GM18517 (cell line): ENCODE measurements around the gene IGF2BP3.
A peak's percentile ranks its signal among the peaks of the same experiment; 100 is the strongest.

Experiments
- ATAC-seq: cut with Tn5 transposase; IDR thresholded peaks from one replicate; pipeline ENCODE4 v1.9.1; 2021; ENCODE audit warnings: mild to moderate bottlenecking, moderate library complexity; ENCODE audit not compliant: unreplicated experiment

Gene IGF2BP3

GRCh38 chr7:23380961-23381360, 89.3 kb downstream of the IGF2BP3 start:
- ATAC-seq = no peak

- no peak for ATAC-seq
These were observed 89.7 kb downstream of the IGF2BP3 start for GRCh38 chr7:23380556-23380955.

- ATAC-seq = no peak
These were observed 91.3 kb downstream of the IGF2BP3 start for GRCh38 chr7:23378996-23379395.

- no peak for ATAC-seq
These were observed 93.2 kb downstream of the IGF2BP3 start for GRCh38 chr7:23377134-23377533.

- ATAC-seq = peak; percentile 63
These were observed 96.9 kb downstream of the IGF2BP3 start for GRCh38 chr7:23373151-23374004.

GRCh38 chr7:23372611-23373010, 97.7 kb downstream of the IGF2BP3 start:
- ATAC-seq = no peak

- ATAC-seq = no peak
These were observed 98.6 kb downstream of the IGF2BP3 start for GRCh38 chr7:23371654-23372053.

GRCh38 chr7:23369695-23370404, 100.4 kb downstream of the IGF2BP3 start:
- ATAC-seq = no peak

GRCh38 chr7:23369100-23369499, 101.2 kb downstream of the IGF2BP3 start:
- no peak for ATAC-seq

- no peak for ATAC-seq
These were observed 112.1 kb downstream of the IGF2BP3 start for GRCh38 chr7:23358152-23358674.

- no peak for ATAC-seq
These were observed 112.8 kb downstream of the IGF2BP3 start for GRCh38 chr7:23357190-23358093.

- ATAC-seq = no peak
These were observed 113.6 kb downstream of the IGF2BP3 start for GRCh38 chr7:23356726-23357125.

- no peak for ATAC-seq
These were observed 114.1 kb downstream of the IGF2BP3 start for GRCh38 chr7:23356168-23356567.

- ATAC-seq = peak; percentile 54
These were observed 117.1 kb downstream of the IGF2BP3 start for GRCh38 chr7:23353172-23353571.

GRCh38 chr7:23350466-23350865, 119.8 kb downstream of the IGF2BP3 start:
- no peak for ATAC-seq

- ATAC-seq = no peak
These were observed 120.7 kb downstream of the IGF2BP3 start for GRCh38 chr7:23349484-23350157.

- ATAC-seq = no peak
These were observed 122.6 kb downstream of the IGF2BP3 start for GRCh38 chr7:23347682-23348180.

- no peak for ATAC-seq
These were observed 123.1 kb downstream of the IGF2BP3 start for GRCh38 chr7:23347033-23347681.

- no peak for ATAC-seq
These were observed 124.0 kb downstream of the IGF2BP3 start for GRCh38 chr7:23346316-23346715.

GRCh38 chr7:23345601-23346000, 124.7 kb downstream of the IGF2BP3 start:
- no peak for ATAC-seq
